Fibroblast of skin of scalp (primary cell): ENCODE results near the gene PCDHGB1.
"Not testable (repeated sequence)": the region's sequence is repeated elsewhere in the genome, so short reads cannot be mapped to it uniquely, and the experiment has no call there.

Experiments used
- DNase-seq: peaks from one replicate; pipeline ENCODE4 v3.0.0-alpha.2; 2013

The PCDHGB1 gene

GRCh38 chr5:141346017-141346416 lies 3.9 kb upstream of the PCDHGB1 start:
- not testable (repeated sequence) for DNase-seq

GRCh38 chr5:141351591-141351990 lies 1.7 kb downstream of the PCDHGB1 start:
- DNase-seq, result no peak

- DNase-seq, result peak; percentile 27
Observed at GRCh38 chr5:141354900-141355469, 5.1 kb downstream of the PCDHGB1 start, which contains the start of gene PCDHGA4. TSS of gene PCDHGA4 (plus strand) at chr5:141355021. CDS start at chr5:141355108, 87 bp downstream.

DNA sequence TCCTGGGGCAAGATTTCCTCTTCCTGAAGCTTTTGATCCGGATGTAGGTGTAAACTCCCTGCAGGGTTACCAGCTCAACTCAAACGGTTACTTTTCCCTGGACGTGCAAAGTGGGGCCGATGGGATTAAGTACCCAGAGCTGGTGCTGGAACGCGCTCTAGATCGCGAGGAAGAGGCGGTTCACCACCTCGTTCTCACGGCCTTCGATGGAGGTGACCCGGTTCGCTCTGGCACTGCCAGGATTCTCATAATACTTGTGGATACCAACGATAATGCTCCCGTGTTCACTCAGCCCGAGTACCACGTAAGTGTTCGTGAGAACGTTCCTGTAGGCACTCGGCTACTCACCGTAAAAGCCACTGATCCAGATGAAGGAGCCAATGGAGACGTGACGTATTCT lies 5.7 kb downstream of the PCDHGB1 start:
- no peak for DNase-seq

GRCh38 chr5:141356133-141356532 lies 6.2 kb downstream of the PCDHGB1 start:
- no peak for DNase-seq

GRCh38 chr5:141356950-141357349 lies 7.1 kb downstream of the PCDHGB1 start:
- DNase-seq, result no peak

DNA sequence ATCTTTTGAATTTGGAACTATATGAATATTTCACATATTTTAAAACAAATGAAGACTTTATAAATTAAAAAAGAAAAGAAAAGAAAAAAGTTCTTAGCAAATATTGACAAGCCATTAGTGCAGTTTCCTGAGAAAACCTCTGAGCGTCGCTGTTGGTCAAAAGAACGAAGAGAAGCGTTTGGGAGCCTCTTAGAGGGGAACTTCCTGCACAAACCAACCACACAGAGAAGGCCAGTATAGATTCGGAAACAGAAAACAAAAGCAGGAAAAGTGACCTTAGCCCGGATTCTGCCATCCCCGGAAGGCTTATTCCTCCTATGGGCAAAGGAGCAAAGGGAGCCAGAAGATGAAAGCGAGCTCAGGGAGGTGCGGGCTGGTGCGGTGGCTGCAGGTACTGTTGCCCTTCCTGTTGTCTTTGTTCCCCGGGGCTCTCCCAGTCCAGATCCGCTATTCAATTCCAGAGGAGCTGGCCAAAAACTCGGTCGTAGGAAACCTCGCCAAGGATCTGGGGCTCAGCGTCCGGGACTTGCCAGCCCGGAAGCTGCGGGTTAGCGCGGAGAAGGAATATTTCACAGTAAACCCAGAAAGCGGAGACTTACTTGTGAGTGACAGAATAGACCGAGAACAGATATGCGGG lies 10.0 kb downstream of the PCDHGB1 start, which contains the start of gene PCDHGB2:
Gene PCDHGB2, plus strand, starts transcription at position 205 of the 637 bp plus-strand sequence. Its CDS starts 142 bp downstream, at position 347.
- DNase-seq, result peak; percentile 43

GRCh38 chr5:141360685-141361084 lies 10.8 kb downstream of the PCDHGB1 start:
- DNase-seq, result no peak

- no peak for DNase-seq
Observed at GRCh38 chr5:141362719-141363118, 12.8 kb downstream of the PCDHGB1 start.

DNA sequence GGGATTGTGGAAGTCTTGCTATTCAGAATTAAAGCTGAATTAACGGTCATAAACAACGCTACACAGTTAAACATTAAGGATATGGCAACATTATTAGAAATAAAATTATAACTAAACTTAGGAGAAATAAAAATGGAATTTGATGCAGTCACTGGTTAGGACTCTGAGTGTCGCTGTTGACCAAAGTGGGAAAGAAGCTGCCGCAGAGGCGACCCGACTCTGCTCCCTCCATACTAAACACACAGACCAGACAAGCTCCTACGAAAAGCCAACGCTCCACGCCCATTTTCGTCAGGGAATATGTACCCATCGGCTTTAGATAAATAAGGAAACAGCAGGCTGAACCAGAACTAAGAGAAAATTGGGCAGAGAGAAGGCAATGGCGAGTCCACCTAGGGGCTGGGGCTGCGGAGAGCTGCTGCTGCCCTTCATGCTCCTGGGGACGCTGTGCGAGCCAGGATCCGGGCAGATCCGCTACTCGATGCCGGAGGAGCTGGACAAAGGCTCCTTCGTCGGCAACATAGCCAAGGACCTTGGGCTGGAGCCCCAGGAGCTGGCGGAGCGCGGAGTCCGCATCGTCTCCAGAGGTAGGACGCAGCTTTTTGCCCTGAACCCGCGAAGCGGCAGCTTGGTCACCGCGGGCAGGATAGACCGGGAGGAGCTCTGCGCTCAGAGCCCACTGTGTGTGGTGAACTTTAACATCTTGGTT lies 14.2 kb downstream of the PCDHGB1 start, which contains the start of gene PCDHGA5:
Gene PCDHGA5, plus strand, starts transcription at position 211 of the 709 bp plus-strand sequence. Its CDS starts 169 bp downstream, at position 380.
- peak; percentile 47 for DNase-seq

GRCh38 chr5:141366016-141366896 lies 16.4 kb downstream of the PCDHGB1 start:
- DNase-seq, result no peak

GRCh38 chr5:141369994-141370848 lies 20.3 kb downstream of the PCDHGB1 start, which contains the start of gene PCDHGB3:
TSS of gene PCDHGB3 (plus strand) at chr5:141370242. CDS start at chr5:141370395, 153 bp downstream.
- DNase-seq, result peak; percentile 66

GRCh38 chr5:141371572-141372475 lies 21.9 kb downstream of the PCDHGB1 start:
- DNase-seq, result no peak

- DNase-seq, result peak; percentile 48
Observed at GRCh38 chr5:141373673-141374317, 23.9 kb downstream of the PCDHGB1 start, which contains the start of gene PCDHGA6. TSS of gene PCDHGA6 (plus strand) at chr5:141373891. CDS start at chr5:141374084, 193 bp downstream.

DNA sequence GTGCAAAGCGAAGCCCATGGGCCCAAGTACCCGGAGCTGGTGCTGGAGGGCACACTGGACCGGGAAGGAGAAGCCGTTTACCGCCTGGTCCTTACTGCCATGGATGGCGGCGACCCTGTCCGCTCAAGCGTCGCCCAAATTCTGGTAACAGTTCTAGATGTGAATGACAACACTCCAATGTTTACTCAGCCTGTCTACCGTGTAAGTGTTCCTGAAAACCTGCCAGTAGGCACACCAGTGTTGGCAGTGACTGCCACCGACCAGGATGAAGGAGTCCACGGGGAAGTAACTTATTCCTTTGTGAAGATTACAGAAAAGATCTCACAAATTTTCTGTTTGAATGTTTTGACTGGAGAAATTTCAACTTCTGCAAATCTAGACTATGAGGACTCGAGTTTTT lies 24.7 kb downstream of the PCDHGB1 start:
- DNase-seq, result no peak

DNA sequence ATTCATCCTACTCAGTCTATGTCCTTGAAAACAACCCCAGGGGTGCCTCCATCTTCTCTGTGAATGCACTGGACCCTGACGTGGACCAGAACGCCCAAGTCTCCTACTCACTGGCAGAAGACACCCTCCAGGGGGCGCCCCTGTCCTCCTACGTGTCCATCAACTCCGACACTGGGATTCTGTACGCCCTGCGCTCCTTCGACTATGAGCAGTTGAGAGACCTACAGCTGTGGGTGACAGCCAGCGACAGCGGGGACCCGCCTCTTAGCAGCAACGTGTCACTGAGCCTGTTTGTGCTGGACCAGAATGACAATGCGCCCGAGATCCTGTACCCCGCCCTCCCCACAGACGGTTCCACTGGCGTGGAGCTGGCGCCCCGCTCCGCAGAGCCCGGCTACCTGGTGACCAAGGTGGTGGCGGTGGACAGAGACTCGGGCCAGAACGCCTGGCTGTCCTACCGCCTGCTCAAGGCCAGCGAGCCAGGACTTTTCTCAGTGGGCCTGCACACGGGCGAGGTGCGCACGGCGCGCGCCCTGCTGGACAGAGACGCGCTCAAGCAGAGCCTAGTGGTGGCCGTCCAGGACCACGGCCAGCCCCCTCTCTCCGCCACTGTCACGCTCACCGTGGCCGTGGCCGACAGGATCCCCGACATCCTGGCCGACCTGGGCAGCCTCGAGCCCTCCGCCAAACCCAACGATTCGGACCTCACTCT lies 25.7 kb downstream of the PCDHGB1 start:
- not testable (repeated sequence) for DNase-seq

- DNase-seq, result peak; percentile 58
Observed at GRCh38 chr5:141382469-141383294, 32.8 kb downstream of the PCDHGB1 start, which contains the start of gene PCDHGA7. TSS of gene PCDHGA7 (plus strand) at chr5:141382742. CDS start at chr5:141382900, 158 bp downstream.

DNA sequence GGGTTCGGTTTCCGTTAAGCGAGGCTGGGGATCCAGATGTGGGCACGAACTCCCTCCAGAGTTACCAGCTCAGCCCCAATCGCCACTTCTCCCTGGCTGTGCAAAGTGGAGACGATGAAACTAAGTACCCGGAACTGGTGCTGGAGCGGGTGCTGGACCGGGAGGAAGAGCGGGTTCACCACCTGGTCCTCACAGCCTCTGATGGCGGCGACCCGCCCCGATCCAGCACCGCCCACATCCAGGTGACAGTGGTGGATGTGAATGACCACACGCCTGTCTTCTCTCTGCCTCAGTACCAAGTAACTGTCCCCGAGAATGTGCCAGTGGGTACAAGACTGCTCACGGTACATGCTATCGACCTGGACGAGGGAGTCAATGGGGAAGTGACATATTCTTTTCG lies 33.4 kb downstream of the PCDHGB1 start:
- no peak for DNase-seq
